ENCODE data around the gene ZNF107. TPM values are rescaled to one million over a fixed set of nuclear protein-coding genes. Genes with fewer than 3 reads are reported as not detected.
"Not testable (repeated sequence)": the region's sequence is repeated elsewhere in the genome, so short reads cannot be mapped to it uniquely, and the experiment has no call there.

The ZNF107 gene
- polyA plus RNA-seq, 1 experiment = 1.4 TPM

DNA sequence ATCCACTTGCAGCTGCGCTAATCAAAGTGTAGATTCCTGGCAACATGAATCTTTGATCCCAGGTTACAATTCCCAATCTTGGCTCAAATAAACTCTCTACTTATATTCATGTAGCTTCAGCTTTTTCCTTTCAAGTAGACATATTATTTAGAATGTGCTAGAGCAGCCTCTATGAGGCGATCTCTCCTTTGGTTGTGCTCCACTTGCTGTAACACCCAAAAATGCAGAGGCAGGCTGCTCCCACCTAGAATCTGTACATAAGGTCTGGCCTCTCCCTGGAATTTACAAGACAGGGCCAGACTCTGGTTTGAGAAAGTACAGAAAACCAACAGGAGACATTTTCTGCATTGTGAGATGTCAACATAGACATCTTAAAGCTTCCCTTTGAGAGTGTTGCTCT is 23.1 kb downstream of the ZNF107 start:
- Histone ChIP-seq H3K36me3 (ENCODE audit: control insufficient read depth, insufficient read depth, low read length) (no peaks in the 10 kb centered on the region; the same call in none of the 2 replicates), H3K4me3 (ENCODE audit: low read depth, low read length) (no peak overlapping the region), H3K27me3 (ENCODE audit: control insufficient read depth, insufficient read depth, low read length) (no peaks in the 10 kb centered on the region)
- no peak for DNase-seq (ENCODE audit: low read depth)
- CTCF ChIA-PET = no interaction called here
- TF ChIP-seq, protein P1, sequence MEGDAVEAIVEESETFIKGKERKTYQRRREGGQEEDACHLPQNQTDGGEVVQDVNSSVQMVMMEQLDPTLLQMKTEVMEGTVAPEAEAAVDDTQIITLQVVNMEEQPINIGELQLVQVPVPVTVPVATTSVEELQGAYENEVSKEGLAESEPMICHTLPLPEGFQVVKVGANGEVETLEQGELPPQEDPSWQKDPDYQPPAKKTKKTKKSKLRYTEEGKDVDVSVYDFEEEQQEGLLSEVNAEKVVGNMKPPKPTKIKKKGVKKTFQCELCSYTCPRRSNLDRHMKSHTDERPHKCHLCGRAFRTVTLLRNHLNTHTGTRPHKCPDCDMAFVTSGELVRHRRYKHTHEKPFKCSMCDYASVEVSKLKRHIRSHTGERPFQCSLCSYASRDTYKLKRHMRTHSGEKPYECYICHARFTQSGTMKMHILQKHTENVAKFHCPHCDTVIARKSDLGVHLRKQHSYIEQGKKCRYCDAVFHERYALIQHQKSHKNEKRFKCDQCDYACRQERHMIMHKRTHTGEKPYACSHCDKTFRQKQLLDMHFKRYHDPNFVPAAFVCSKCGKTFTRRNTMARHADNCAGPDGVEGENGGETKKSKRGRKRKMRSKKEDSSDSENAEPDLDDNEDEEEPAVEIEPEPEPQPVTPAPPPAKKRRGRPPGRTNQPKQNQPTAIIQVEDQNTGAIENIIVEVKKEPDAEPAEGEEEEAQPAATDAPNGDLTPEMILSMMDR (IDR thresholded peaks at IDR 0.05; ENCODE audit: insufficient read depth, low read depth, low read length) = no peak
- POLR2A ChIA-PET = no interaction called here

DNA sequence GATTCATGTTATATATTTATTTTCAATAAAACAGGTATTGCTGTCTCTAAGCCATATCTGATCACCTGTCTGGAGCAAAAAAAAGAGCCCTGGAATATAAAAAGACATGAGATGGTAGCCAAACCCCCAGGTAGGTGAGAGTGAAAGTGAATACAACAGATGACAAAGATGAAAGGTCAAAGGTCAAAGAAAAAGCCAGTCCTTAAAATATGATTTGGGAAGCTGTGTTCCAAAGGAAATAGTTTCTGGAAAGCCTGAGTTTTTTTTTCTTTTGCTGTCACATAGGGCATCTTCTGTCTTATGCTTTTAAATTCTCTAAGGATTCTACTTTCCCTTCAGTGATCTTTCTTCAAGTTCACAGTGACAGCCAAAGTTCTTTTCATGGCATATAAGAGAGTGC is 25.9 kb downstream of the ZNF107 start:
- Histone ChIP-seq H3K4me3 (ENCODE audit: low read depth, low read length) (no peak overlapping the region), H3K27me3 (ENCODE audit: control insufficient read depth, insufficient read depth, low read length) (no peaks in the 10 kb centered on the region), H3K36me3 (ENCODE audit: control insufficient read depth, insufficient read depth, low read length) (0 out of 2 replicates have a peak, but pooled peaks cover 2% of the 10 kb centered on the region)
- POLR2A ChIA-PET = no interaction called here
- no peak for DNase-seq (ENCODE audit: low read depth)
- TF ChIP-seq, protein P1 (IDR thresholded peaks at IDR 0.05; ENCODE audit: insufficient read depth, low read depth, low read length) = no peak
- CTCF ChIA-PET = no interaction called here

DNA sequence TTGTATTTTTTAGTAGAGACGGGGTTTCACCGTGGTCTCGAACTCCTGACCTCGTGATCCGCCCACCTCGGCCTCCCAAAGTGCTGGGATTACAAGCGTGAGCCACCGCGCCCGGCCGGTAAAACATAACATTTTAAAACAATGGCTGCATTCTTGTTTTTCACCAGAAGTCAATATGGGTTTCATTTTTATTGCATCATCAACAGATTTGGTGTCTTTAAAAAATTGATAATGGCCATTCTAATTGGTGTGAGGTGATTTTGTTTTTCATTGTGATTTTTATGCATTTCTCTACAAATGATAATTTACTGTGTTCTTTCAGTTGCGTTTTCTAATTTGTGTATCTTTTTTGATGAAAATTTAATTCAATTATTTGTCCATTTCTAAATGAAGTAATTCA is 31.9 kb downstream of the ZNF107 start:
- H3K4me3 ChIP-seq (ENCODE audit: low read depth, low read length); H3K36me3 ChIP-seq (ENCODE audit: control insufficient read depth, insufficient read depth, low read length); POLR2A ChIA-PET; CTCF ChIA-PET; H3K27me3 ChIP-seq (ENCODE audit: control insufficient read depth, insufficient read depth, low read length); DNase-seq (ENCODE audit: low read depth): not testable (repeated sequence)

DNA sequence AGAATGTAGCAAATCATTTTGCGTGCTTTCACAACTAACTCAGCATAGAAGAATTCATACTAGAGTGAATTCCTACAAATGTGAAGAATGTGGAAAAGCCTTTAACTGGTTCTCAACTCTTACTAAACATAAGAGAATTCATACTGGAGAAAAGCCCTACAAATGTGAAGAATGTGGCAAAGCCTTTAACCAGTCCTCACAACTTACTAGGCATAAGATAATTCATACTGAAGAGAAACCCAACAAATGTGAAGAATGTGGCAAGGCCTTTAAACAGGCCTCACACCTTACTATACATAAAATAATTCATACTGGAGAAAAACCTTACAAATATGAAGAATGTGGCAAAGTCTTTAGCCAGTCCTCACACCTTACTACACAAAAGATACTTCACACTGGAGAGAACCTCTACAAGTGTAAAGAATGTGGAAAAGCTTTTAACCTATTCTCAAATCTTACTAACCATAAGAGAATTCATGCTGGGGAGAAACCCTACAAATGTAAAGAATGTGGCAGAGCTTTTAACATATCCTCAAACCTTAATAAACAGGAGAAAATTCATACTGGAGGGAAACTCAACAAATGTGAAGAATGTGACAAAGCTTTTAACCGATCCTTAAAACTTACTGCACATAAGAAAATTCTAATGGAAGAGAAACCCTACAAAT is 40.8 kb downstream of the ZNF107 start:
- TF ChIP-seq, protein P1 (IDR thresholded peaks at IDR 0.05; ENCODE audit: insufficient read depth, low read depth, low read length) = no peak
- Histone ChIP-seq H3K27me3 (ENCODE audit: control insufficient read depth, insufficient read depth, low read length) (no peaks in the 10 kb centered on the region), H3K36me3 (ENCODE audit: control insufficient read depth, insufficient read depth, low read length) (no peaks in the 10 kb centered on the region), H3K4me3 (ENCODE audit: low read depth, low read length) (no peak overlapping the region)
- no peak for DNase-seq (ENCODE audit: low read depth)
- ChIA-PET CTCF (no interaction called here), POLR2A (no interaction called here)

DNA sequence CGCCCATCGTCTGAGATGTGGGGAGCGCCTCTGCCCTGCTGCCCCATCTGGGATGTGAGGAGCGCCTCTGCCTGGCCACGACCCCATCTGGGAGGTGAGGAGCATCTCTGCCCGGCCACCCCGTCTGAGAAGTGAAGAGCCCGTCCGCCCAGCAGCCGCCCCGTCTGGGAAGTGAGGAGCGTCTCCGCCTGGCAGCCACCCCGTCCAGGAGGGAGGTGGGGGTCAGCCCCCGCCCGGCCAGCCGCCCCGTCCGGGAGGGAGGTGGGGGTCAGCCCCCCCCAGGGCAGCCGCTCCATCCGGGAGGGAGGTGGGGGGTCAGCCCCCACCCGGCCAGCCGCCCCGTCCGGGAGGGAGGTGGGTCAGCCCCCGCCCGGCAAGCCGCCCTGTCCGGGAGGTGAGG is 52.0 kb downstream of the ZNF107 start:
- CTCF ChIA-PET; H3K36me3 ChIP-seq (ENCODE audit: control insufficient read depth, insufficient read depth, low read length); H3K27me3 ChIP-seq (ENCODE audit: control insufficient read depth, insufficient read depth, low read length); H3K4me3 ChIP-seq (ENCODE audit: low read depth, low read length); DNase-seq (ENCODE audit: low read depth); POLR2A ChIA-PET: not testable (repeated sequence)

DNA sequence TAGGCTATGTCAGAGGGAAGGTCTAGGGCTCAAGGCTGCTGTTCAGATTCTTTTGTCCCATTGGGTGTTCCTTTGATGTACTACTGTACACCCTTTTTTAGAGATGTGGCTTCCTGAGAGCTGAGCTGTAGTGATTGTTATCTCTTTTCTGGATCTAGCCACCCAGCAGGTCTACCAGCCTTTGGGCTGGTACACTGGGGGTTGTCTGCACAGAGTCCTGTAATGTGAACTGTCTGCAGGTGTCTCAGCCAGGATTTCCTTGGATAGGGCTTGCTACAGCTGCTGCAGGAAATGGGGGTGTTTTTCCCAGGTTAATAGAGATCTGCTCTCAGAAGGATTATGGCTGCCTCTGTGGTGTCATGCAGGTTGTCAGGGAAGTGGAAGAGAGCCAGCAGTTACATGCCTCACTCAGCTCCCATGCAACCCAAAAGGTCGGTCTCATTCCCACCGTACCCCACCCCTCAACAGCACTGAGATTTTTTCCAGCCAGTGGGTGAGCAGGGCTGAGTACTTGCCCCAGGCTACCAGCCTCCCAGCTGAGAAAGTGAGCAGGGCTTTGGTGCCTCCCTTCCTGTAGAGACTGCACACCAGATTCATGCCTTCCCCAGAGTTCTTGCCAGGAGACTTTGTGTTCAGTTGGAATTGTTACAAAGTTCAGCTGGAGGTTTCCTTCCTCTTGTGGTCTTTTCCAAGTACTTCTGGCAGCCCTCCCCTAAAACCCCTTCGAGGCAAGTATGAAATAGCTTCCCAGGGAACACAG is 63.3 kb downstream of the ZNF107 start:
- Histone ChIP-seq H3K36me3 (ENCODE audit: control insufficient read depth, insufficient read depth, low read length) (no peaks in the 10 kb centered on the region), H3K4me3 (ENCODE audit: low read depth, low read length) (no peak overlapping the region), H3K27me3 (ENCODE audit: control insufficient read depth, insufficient read depth, low read length) (no peaks in the 10 kb centered on the region)
- DNase-seq (ENCODE audit: low read depth) = no peak
- TF ChIP-seq, protein P1 (IDR thresholded peaks at IDR 0.05; ENCODE audit: insufficient read depth, low read depth, low read length) = no peak
- ChIA-PET POLR2A (no interaction called here), CTCF (interaction anchor here (0.6 kb wide), 1 partner anchor 36 kb away, joined by 5 read pairs; no protein-coding TSS in a partner anchor)
